OCI-LY3 (cell line): Measurements from ENCODE around the gene ERF.

ENCODE experiments used
- EZH2phosphoT487 ChIP-seq: fragments of 200-600 bp; shearing (Covaris generic); IDR thresholded peaks from 2 replicates; pipeline ENCODE4 v1.6.1; 2018; ENCODE audit warnings: antibody characterized with exemption, mixed run types, low read depth
- TF ChIP-seq, protein P1 (sequence below): fragments of 200-600, 300-600 bp; sonication (generic); IDR thresholded peaks from 2 replicates; pipeline ENCODE4 v1.5.1; 2014; ENCODE audit warnings: antibody characterized with exemption, low read length, low read depth

DNA sequence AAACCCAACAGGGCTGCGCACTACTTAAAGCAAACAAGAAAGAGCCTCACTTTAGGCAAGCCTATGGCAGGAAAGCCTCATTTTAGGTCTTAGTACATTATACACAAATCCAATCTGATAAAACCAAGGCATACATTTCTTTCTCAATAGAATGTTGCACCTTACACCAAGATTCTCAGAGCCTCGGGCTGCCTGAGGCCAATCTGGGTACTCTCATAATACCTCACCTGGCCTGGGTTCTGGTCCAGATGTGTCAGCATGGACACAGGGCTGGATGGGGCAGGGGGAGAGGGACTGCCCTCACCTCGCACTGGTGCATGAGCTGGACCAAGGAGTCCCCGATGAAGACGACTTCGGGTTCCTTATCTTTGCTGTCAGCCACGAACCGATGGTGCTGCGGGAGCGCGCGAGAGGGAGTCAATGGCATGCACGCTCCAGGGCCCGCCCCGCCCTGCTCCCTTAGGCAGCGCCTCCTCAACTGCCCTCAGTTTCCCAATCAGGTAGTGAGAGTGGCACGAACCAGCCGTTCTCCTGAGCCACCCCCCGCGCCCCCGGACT, 46.8 kb upstream of the ERF start, which contains the start of gene PRR19:
- TF ChIP-seq, protein P1, sequence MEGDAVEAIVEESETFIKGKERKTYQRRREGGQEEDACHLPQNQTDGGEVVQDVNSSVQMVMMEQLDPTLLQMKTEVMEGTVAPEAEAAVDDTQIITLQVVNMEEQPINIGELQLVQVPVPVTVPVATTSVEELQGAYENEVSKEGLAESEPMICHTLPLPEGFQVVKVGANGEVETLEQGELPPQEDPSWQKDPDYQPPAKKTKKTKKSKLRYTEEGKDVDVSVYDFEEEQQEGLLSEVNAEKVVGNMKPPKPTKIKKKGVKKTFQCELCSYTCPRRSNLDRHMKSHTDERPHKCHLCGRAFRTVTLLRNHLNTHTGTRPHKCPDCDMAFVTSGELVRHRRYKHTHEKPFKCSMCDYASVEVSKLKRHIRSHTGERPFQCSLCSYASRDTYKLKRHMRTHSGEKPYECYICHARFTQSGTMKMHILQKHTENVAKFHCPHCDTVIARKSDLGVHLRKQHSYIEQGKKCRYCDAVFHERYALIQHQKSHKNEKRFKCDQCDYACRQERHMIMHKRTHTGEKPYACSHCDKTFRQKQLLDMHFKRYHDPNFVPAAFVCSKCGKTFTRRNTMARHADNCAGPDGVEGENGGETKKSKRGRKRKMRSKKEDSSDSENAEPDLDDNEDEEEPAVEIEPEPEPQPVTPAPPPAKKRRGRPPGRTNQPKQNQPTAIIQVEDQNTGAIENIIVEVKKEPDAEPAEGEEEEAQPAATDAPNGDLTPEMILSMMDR: no peak
- TF ChIP-seq EZH2phosphoT487: no peak
